ENCODE data around the gene MYOCOS.

DNA sequence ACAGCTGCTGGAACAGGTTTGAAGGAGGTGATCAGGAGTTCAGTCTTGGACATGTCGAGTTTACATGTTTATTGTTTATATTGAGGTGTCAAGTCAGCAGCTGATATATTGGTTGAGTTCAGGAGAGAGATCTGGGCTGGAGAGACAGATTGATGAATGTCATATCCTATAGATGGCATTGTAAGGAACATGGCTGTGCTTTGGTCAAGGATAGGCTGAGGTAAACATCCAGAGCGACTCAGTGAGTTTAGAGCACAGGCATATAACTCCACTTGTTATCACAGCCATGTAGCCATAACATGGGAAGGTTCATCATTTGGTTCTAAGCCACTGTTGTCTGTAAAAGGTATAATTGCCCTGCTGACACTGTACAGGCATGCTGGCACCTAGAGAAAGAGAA is 5.5 kb upstream of the MYOCOS start:
- TF ChIP-seq, protein P1, sequence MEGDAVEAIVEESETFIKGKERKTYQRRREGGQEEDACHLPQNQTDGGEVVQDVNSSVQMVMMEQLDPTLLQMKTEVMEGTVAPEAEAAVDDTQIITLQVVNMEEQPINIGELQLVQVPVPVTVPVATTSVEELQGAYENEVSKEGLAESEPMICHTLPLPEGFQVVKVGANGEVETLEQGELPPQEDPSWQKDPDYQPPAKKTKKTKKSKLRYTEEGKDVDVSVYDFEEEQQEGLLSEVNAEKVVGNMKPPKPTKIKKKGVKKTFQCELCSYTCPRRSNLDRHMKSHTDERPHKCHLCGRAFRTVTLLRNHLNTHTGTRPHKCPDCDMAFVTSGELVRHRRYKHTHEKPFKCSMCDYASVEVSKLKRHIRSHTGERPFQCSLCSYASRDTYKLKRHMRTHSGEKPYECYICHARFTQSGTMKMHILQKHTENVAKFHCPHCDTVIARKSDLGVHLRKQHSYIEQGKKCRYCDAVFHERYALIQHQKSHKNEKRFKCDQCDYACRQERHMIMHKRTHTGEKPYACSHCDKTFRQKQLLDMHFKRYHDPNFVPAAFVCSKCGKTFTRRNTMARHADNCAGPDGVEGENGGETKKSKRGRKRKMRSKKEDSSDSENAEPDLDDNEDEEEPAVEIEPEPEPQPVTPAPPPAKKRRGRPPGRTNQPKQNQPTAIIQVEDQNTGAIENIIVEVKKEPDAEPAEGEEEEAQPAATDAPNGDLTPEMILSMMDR (conservative IDR thresholded peaks at IDR 0.05) = no peak
- TF ChIP-seq EZH2 (IDR thresholded peaks at IDR 0.05; ENCODE audit: low read depth) = no peak

All from PC-9 (cell line).